Right lobe of liver (tissue), 4 donors: ENCODE measurements around the gene TBC1D1.

Experiments
- POLR2A ChIP-seq: fragments of 450-650 bp; IDR thresholded peaks from one replicate; pipeline ENCODE4 v1.6.1; 2017; ENCODE audit warnings: antibody characterized with exemption, mild to moderate bottlenecking
- TF ChIP-seq, protein P1 (sequence below), 4 donors: fragments of 200-600 bp in 3 of 4; fragments of 450-650 bp in 1 of 4; IDR thresholded peaks; one replicate each; pipeline versions ENCODE4 v1.5.1 to v1.8.0; 2016 to 2022; ENCODE audit warnings: antibody characterized with exemption in 4 of 4, mild to moderate bottlenecking in 2 of 4
- donor health status: DM: no; HTN: no; CAD: no.
- donor health status: DM: no; HTN: no; CAD: no.
- donor health status: DM: no; HTN: yes; CAD: no.

DNA sequence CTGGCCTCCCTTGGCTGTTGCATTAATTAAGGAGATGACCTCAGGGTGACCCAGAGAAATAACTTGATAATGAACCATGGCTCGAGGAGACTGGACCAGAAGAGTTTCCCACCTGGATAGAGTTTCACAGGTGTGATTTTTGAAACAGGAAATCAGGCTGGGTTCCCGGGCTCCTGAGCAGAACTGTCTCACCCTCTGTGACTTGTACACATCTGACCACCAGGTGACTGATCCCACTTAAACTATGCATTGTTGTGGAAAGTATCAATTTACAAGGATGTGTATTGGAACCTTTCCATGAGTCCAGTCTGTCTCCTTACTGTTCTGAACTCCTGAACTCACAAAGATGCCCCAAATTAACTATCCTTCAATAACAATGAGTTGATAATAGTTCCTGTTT, 289.6 kb downstream of the TBC1D1 start:
- TF ChIP-seq POLR2A = no peak
- TF ChIP-seq, protein P1, sequence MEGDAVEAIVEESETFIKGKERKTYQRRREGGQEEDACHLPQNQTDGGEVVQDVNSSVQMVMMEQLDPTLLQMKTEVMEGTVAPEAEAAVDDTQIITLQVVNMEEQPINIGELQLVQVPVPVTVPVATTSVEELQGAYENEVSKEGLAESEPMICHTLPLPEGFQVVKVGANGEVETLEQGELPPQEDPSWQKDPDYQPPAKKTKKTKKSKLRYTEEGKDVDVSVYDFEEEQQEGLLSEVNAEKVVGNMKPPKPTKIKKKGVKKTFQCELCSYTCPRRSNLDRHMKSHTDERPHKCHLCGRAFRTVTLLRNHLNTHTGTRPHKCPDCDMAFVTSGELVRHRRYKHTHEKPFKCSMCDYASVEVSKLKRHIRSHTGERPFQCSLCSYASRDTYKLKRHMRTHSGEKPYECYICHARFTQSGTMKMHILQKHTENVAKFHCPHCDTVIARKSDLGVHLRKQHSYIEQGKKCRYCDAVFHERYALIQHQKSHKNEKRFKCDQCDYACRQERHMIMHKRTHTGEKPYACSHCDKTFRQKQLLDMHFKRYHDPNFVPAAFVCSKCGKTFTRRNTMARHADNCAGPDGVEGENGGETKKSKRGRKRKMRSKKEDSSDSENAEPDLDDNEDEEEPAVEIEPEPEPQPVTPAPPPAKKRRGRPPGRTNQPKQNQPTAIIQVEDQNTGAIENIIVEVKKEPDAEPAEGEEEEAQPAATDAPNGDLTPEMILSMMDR (IDR thresholded peaks at IDR 0.05) = peak in 1 of 4 donors; percentile 11
